ENCODE data around the gene EIF4EBP3.

EIF4EBP3 gene

DNA sequence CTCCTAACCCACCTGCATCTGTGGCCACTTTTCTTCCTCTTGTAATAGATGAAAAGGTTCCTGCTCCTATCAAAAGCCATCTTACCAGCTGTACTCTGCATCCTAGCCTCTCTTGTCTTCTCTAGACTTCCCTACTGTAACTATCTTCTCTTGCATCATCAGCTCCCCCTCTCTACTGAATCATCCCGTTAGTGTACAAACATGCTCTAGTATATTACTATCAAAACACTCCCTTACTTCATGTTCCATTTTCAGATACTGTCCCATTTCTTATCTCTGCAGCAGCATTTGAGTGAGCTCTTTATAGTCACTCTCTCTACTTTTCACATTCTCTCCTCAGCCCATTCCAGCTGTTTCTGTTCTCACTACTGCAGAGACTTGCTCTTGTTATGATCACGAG, 7.0 kb downstream of the EIF4EBP3 start:
- no peak for DNase-seq
- in situ Hi-C loops (cut with HindIII; ENCODE audit: low pct_ligation_motif_present, low pct_unique_long_range_greater_than_20kb, low sequenced_read_pairs) = no loop called here

DNA sequence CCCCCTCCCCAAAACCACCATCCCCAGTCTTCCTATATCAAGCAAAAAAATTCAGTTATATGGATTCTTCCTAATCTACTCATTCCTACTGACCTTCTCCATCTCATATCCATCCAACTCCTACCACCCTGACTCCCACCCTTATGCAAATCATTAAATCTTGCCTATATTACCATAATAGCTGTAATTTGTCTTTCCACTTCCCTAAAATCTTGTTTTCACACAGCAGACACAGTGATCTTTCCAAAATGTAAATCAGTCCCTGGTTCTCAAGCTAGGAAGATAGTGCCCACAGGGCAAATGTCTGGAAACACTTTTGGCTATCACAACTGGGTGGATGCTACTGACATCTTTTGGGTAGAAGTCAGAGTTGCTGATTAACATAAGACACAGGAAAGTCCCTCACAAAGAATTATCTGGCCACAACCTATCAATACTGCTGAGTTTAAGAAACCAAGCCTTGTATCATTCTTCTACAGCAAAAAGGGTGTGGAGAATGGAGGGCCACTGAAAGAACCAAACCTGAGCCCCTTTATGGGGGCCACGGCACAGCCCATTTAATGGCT, 8.4 kb downstream of the EIF4EBP3 start:
- DNase-seq = no peak
- in situ Hi-C loops (cut with HindIII; ENCODE audit: low pct_ligation_motif_present, low pct_unique_long_range_greater_than_20kb, low sequenced_read_pairs) = no loop called here

DNA sequence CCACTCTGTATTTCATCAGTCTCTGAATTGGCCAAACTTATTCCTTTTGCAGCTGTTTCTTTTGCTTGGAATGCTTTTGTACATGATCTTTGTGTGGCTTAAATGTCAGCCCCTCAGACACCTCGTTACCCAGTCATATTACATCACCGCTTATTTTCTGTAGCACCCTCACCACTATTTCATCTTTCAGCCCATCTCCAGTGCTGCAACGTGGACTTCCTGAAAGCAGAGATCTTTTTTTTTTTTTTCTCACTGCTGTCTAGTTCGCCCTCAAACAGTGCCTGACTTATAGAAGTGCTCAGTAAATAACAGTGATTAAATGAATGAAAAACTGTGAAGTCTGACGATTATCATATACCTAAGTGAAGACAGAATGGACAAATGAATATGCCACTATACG, 9.0 kb downstream of the EIF4EBP3 start:
- no peak for DNase-seq
- in situ Hi-C loops (cut with HindIII; ENCODE audit: low pct_ligation_motif_present, low pct_unique_long_range_greater_than_20kb, low sequenced_read_pairs) = no loop called here

DNA sequence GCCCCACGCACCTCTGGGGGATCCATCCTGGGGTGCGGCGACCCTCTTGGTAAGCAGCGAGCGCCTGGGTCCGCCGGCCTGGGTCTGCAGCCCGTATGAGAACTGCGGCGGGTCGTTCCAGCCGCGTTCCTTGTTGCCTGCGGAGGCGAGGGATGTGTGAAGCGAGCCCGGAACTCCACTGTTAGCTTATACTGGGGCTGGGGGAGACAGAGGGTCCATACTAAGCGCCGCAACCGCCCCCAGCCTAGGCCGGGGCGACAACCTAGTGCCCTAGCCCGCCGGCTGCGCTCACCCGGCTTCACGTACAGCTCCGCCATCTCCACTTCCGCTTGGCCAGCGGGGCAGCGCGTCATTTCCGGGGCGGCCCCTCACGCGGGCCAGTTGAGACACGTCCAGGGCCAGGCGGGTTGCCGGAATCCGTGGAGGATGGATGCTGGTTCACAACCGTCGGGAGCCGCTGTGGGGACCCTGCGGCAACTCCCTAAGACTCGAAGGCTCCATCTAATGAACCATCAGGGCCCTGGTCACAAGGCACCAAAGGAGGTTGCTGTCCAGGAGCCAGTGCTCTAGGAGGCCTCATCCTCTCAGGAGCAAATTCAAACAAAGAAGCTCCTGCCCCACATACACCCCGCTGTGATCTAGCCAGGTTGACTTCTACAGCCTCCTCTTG, 9.8 kb downstream of the EIF4EBP3 start, which contains the start of gene SRA1:
SRA1 (minus strand) TSS at position 338 of the 670 bp plus-strand sequence; CDS start at position 317, 21 bp downstream.
- peak; percentile 88 for DNase-seq

DNA sequence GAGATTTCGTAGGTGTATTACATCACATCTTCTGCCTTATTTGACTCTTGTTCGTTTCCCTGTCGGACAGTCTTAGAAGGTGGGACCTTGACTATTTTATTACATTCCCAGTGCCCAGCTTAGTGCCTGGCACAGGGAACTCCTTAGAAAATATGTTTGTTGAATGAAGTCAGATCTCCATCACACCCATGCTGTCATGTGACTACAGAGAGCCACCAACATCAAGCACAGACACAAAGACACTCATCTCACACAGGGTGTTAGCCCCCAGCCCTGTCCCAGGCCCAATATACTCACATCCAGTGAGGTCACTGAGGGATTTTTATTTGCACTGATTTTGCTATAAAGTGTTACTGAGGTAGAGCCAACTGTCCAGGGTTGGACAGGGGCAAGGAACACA, 10.5 kb downstream of the EIF4EBP3 start:
- in situ Hi-C loops (cut with HindIII; ENCODE audit: low pct_ligation_motif_present, low pct_unique_long_range_greater_than_20kb, low sequenced_read_pairs) = no loop called here
- no peak for DNase-seq

More for the DNA sequence above, 9.8 kb downstream of the EIF4EBP3 start, which contains the start of gene SRA1:
- in situ Hi-C loops (cut with HindIII; ENCODE audit: low pct_ligation_motif_present, low pct_unique_long_range_greater_than_20kb, low sequenced_read_pairs) = no loop called here

DNA sequence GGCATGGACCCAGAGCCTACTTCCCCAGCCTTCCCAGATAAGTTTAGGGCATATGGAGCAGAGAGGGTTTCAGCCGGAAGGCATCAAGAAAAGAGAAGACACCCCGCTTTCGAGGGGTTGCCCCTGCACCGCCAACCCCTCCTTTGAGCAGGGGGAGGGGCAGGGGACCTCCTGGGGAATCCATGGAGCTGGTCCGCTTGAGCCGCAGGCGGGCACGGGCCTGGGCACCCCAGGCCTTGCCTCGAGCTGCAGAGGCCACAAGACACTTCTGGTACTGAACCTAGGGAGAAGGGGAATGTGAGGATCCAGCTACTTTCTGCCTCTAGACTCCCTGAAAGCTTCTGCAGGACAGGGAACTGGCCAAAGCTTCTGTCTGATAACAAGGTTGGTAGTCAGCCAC, 11.1 kb downstream of the EIF4EBP3 start:
- no peak for DNase-seq
- in situ Hi-C loops (cut with HindIII; ENCODE audit: low pct_ligation_motif_present, low pct_unique_long_range_greater_than_20kb, low sequenced_read_pairs) = no loop called here

DNA sequence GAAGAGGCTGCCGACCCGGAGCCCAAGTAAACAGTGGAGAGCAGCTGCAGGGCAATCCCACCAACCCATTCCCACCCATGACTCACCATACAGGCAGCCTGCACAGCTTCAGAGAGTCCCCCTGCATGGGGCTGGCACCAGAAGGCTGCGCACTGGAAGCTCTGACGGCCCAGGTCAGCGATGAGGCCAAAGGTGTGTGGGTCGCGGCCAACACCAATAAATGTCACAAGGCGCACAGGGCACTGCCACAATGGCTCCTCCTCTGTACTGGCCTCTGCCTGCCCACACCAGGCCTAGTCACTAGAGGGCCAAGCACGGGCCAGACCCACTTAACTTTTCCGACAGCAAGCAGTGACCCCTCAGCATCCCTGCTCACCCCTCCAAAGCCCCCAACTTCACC, 12.8 kb downstream of the EIF4EBP3 start:
- DNase-seq = no peak
- in situ Hi-C loops (cut with HindIII; ENCODE audit: low pct_ligation_motif_present, low pct_unique_long_range_greater_than_20kb, low sequenced_read_pairs) = no loop called here

DNA sequence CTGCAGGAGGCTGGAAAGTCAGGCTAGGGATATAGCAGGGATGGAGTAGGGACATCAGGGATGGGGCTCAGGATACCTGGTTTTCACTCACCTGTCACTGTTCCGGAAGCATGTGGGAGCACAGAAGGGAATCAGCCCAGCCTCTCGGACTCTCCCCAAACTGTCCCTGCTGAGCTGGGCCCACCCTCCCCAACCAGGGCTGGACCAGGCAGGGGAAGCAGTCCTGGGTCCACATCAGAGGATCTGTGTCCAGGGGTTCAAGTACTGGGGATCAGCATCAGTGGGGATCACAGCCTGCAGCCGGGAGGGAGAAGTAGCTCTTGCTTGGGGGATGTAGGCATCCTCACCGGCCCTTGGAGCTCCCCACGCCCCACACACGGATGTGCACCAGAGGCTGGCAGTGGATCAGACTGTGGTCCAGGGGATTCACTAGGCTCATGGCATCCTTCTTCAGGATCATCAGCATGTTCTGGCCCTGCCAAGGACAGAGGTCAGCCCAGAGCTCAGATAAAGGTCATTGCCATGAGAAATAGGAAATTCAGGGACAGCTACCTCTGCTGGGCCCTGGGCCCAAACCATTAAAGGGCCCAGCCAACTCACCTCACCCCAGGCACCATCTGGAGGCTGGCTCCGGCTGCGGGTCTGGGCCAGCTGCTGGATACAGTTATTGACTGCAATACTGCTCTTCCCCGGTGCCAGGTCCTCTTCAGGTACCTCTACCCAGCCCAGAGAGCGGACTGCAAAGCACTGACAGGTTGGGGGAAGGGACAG, 14.5 kb downstream of the EIF4EBP3 start:
- in situ Hi-C loops (cut with HindIII; ENCODE audit: low pct_ligation_motif_present, low pct_unique_long_range_greater_than_20kb, low sequenced_read_pairs) = no loop called here
- no peak for DNase-seq

DNA sequence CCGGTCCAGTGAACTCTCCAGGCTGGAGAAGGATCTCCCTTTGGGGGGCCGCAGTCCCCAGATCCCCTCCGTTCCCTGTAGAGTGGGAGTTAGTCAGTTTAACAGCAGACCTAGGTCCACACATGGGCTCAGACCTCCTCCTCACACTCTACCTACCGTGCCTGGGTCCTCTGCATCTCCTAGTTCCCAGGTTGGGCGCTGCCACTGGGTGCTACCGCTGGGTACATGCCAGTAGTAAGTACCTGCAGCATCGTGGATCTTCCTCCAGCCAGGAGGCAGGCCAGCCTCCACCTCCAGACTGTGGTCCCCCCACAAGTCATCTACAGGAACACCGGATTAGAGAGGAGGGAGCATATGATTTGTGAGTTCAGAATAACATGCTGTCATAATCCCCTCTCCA, 16.1 kb downstream of the EIF4EBP3 start:
- no peak for DNase-seq
- in situ Hi-C loops (cut with HindIII; ENCODE audit: low pct_ligation_motif_present, low pct_unique_long_range_greater_than_20kb, low sequenced_read_pairs) = no loop called here

DNA sequence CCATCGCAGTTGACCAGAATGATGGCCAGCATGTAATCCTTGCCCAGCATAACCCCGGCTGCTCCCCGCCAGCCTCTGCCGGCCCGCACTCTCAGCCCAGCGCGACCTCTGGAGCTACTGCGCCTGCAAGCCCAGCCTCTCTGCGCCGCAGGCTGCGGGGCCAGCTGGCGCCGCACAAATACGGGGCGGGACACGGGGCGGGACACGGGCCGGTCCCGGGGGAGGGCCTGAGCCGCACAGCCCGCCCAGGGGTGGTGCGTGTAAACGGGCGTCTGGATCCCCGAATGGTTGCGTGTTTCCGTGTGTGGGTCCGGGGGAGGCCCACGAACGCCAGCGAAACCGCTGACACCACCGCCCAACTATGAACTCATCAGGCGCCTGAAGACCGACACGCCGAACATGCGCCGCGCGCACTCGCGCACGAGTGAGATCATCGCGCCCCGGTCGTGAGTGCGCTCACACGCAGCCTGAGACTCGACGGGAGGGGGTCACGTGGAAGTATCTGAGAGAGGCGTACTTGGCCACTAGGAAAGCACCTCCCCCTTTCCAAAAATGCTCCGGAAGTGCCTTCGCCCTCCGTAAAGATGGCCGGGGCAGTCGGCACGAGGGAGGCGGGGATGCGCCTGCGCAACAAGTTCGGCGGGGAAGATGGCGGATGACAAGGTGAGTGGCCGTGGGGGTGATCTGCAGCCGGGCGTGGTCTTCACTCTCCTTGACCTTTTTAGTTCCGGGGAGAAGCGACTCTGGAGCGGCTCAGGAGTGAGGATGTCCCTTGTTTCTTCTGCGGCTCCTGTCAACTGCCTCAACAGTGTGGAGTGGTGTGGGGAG, 16.9 kb downstream of the EIF4EBP3 start, which contains the start of the genes APBB3 and SLC35A4:
APBB3 (minus strand) TSS at position 403 of the 828 bp plus-strand sequence; CDS start at position 50, 353 bp downstream.
SLC35A4 (plus strand) TSS at position 633 of the 828 bp plus-strand sequence. CDS start 2,342 bp downstream, outside the sequence.
- peak; percentile 97 for DNase-seq
- in situ Hi-C loops (cut with HindIII; ENCODE audit: low pct_ligation_motif_present, low pct_unique_long_range_greater_than_20kb, low sequenced_read_pairs) = no loop called here

DNA sequence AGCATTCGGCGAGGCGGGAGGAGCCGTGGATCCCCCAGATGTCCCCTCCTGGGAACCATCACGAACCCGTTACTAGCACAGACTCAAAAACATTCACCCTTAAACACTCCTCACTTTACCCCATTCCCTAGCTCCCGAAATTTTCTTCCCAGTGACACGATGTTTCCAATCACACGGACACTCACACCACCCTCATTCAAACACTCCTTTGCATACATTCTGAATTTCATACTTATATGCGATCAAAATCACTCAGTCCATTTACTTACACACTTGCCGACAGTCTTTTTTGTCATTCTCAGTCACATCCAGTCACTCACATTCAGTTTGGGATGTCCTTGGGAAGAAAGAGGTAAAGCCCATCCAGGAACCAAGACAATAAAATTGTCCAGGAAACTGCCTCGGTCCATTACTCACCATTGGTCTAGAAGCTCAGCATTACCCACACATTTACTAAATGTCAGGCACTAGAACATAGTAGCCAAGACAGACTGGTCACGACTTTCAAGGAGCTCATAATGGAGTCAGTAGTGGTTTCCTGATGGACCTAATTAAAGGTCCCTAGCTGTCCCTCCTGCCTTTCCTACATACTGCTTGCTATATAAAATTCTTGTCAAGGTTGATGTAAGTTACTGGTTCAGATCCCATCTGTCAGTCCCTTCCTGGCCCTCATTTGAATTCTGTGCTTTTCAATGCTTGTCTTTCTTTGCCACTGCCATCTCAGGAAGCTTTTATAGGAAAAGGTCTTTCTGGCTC, 17.7 kb downstream of the EIF4EBP3 start:
- DNase-seq = peak; percentile 16
- in situ Hi-C loops (cut with HindIII; ENCODE audit: low pct_ligation_motif_present, low pct_unique_long_range_greater_than_20kb, low sequenced_read_pairs) = no loop called here

DNA sequence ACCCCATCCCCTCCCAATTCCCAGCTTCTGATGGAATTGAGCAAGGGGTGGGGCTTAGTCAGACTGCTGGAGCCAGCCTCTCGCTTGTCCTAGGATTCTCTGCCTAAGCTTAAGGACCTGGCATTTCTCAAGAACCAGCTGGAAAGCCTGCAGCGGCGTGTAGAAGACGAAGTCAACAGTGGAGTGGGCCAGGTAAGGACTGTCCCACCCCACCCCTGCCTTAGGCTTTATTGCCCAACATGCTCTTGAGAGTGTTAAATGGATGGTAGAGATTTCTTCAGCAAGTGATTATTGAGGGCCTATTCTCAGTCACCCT, 18.3 kb downstream of the EIF4EBP3 start:
- DNase-seq = no peak
- in situ Hi-C loops (cut with HindIII; ENCODE audit: low pct_ligation_motif_present, low pct_unique_long_range_greater_than_20kb, low sequenced_read_pairs) = no loop called here

DNA sequence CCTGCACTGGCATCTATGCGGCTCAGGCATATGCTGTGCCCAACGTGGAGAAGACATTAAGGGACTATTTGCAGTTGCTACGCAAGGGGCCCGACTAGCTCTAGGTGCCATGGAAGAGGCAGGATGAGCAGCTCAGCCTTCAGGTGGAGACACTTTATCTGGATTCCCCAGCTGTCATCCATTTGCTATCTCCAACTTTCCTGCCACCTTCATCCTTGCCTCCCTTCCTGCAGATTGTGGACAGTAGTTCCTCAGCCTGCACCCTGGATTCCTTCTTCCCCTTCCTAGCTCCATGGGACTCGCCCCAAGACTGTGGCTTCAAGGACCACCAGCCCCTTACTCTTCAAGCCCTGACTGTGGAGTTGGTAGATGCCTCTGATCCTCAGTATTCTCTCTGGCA, 19.2 kb downstream of the EIF4EBP3 start:
- no peak for DNase-seq
- in situ Hi-C loops (cut with HindIII; ENCODE audit: low pct_ligation_motif_present, low pct_unique_long_range_greater_than_20kb, low sequenced_read_pairs) = no loop called here

DNA sequence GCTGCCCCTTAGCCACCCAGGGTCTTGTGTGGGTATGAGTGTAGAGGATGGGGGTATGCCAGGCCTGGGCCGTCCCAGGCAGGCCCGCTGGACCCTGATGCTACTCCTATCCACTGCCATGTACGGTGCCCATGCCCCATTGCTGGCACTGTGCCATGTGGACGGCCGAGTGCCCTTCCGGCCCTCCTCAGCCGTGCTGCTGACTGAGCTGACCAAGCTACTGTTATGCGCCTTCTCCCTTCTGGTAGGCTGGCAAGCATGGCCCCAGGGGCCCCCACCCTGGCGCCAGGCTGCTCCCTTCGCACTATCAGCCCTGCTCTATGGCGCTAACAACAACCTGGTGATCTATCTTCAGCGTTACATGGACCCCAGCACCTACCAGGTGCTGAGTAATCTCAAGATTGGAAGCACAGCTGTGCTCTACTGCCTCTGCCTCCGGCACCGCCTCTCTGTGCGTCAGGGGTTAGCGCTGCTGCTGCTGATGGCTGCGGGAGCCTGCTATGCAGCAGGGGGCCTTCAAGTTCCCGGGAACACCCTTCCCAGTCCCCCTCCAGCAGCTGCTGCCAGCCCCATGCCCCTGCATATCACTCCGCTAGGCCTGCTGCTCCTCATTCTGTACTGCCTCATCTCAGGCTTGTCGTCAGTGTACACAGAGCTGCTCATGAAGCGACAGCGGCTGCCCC, 19.8 kb downstream of the EIF4EBP3 start:
- no peak for DNase-seq
- in situ Hi-C loops (cut with HindIII; ENCODE audit: low pct_ligation_motif_present, low pct_unique_long_range_greater_than_20kb, low sequenced_read_pairs) = no loop called here

DNA sequence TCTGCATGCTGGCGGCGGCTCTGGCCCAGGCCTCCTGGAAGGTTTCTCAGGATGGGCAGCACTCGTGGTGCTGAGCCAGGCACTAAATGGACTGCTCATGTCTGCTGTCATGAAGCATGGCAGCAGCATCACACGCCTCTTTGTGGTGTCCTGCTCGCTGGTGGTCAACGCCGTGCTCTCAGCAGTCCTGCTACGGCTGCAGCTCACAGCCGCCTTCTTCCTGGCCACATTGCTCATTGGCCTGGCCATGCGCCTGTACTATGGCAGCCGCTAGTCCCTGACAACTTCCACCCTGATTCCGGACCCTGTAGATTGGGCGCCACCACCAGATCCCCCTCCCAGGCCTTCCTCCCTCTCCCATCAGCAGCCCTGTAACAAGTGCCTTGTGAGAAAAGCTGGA, 20.4 kb downstream of the EIF4EBP3 start:
- in situ Hi-C loops (cut with HindIII; ENCODE audit: low pct_ligation_motif_present, low pct_unique_long_range_greater_than_20kb, low sequenced_read_pairs) = no loop called here
- no peak for DNase-seq

DNA sequence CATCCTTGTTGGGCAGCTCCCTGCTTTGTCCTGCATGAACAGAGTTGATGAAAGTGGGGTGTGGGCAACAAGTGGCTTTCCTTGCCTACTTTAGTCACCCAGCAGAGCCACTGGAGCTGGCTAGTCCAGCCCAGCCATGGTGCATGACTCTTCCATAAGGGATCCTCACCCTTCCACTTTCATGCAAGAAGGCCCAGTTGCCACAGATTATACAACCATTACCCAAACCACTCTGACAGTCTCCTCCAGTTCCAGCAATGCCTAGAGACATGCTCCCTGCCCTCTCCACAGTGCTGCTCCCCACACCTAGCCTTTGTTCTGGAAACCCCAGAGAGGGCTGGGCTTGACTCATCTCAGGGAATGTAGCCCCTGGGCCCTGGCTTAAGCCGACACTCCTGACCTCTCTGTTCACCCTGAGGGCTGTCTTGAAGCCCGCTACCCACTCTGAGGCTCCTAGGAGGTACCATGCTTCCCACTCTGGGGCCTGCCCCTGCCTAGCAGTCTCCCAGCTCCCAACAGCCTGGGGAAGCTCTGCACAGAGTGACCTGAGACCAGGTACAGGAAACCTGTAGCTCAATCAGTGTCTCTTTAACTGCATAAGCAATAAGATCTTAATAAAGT, 21.1 kb downstream of the EIF4EBP3 start:
- DNase-seq = no peak
- in situ Hi-C loops (cut with HindIII; ENCODE audit: low pct_ligation_motif_present, low pct_unique_long_range_greater_than_20kb, low sequenced_read_pairs) = no loop called here

DNA sequence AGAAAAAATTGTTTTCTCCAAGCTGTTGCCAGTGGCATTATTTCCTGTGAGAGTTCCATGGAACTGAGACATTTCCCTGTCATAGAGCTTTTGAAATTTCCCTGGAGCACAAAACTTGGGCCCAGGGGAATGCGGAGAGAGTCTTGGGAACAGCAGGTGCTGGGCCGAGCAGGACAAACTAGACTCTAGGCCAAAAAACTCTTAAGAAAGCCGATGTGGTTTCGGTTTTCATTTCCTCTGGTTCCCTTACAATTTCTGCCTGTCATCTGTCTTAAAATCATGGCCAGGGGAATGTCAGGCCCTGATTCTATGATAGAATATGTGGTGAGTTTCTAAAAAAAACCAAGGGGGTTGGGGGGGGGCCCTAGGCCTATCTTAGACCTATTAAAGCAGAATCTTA, 21.7 kb downstream of the EIF4EBP3 start:
- in situ Hi-C loops (cut with HindIII; ENCODE audit: low pct_ligation_motif_present, low pct_unique_long_range_greater_than_20kb, low sequenced_read_pairs) = no loop called here
- DNase-seq = no peak

Measured in ACHN (cell line).